NCI-H526 (cell line): Measurements from ENCODE around the gene ARID3C.

Experiments
- DNase-seq, 2 experiments: peaks; one replicate each; lab custom pipeline; 2025; lab: John Stamatoyannopoulos, UW

ARID3C gene

GRCh38 chr9:34594177-34594576 is 34.7 kb downstream of the ARID3C start:
- no peak for DNase-seq

- peak; percentile 48 to 82 for DNase-seq
Observed at GRCh38 chr9:34592895-34593601, 35.8 kb downstream of the ARID3C start.

- DNase-seq = peak in 1 of 2 experiments; percentile 40
Observed at GRCh38 chr9:34591917-34592866, 36.7 kb downstream of the ARID3C start.

- DNase-seq = peak in 1 of 2 experiments; percentile 89
Observed at GRCh38 chr9:34591248-34591916, 37.5 kb downstream of the ARID3C start.

GRCh38 chr9:34590381-34591247 is 38.3 kb downstream of the ARID3C start:
- DNase-seq = peak in 1 of 2 experiments; percentile 48

- DNase-seq = peak in 1 of 2 experiments; percentile 83
Observed at GRCh38 chr9:34589636-34590380, 39.1 kb downstream of the ARID3C start, which contains the start of gene CNTFR. Gene CNTFR (minus strand): TSS chr9:34589724. CDS start chr9:34568981, 20,743 bp downstream.

- DNase-seq = peak in 1 of 2 experiments; percentile 66
Observed at GRCh38 chr9:34588671-34589635, 39.9 kb downstream of the ARID3C start.

GRCh38 chr9:34587271-34587670 is 41.6 kb downstream of the ARID3C start:
- DNase-seq = no peak

GRCh38 chr9:34585946-34586669 is 42.8 kb downstream of the ARID3C start:
- DNase-seq = no peak

GRCh38 chr9:34584970-34585369 is 43.9 kb downstream of the ARID3C start:
- no peak for DNase-seq

- DNase-seq = no peak
Observed at GRCh38 chr9:34582787-34583186, 46.1 kb downstream of the ARID3C start.

- DNase-seq = no peak
Observed at GRCh38 chr9:34581318-34581717, 47.5 kb downstream of the ARID3C start.

- no peak for DNase-seq
Observed at GRCh38 chr9:34580358-34580757, 48.5 kb downstream of the ARID3C start.

- DNase-seq = no peak
Observed at GRCh38 chr9:34579808-34580163, 49.1 kb downstream of the ARID3C start.

- no peak for DNase-seq
Observed at GRCh38 chr9:34579104-34579807, 49.6 kb downstream of the ARID3C start.

- peak in 1 of 2 experiments; percentile 18 for DNase-seq
Observed at GRCh38 chr9:34578241-34579103, 50.4 kb downstream of the ARID3C start.
